Ectodermal cell (in vitro differentiated cells): ENCODE results near the gene OSBPL5.

Source experiments
- H3K27ac ChIP-seq: 2 replicates; pipeline ENCODE4 v1.7.0; 2013; ENCODE audit warnings: mild to moderate bottlenecking, low read depth, low read length; ENCODE audit not compliant: insufficient read depth, poor library complexity, severe bottlenecking
- H3K27me3 ChIP-seq: 2 replicates; pipeline ENCODE4 v1.7.0; 2013; ENCODE audit warnings: mild to moderate bottlenecking, low read length; ENCODE audit not compliant: insufficient read depth, control insufficient read depth, poor library complexity, severe bottlenecking
- H3K36me3 ChIP-seq: one replicate; pipeline ENCODE4 v1.7.0; 2013; ENCODE audit warnings: low read length; ENCODE audit not compliant: control insufficient read depth, insufficient read depth
- H3K4me1 ChIP-seq: one replicate; pipeline ENCODE4 v1.7.0; 2013; ENCODE audit warnings: low read length; ENCODE audit not compliant: control insufficient read depth, insufficient read depth
- H3K4me3 ChIP-seq: 2 replicates; pipeline ENCODE4 v1.7.0; 2013; ENCODE audit warnings: low read depth, low read length, control low read depth; ENCODE audit not compliant: insufficient read depth
- H3K9me3 ChIP-seq: 2 replicates; pipeline ENCODE4 v1.7.0; 2013; ENCODE audit warnings: mild to moderate bottlenecking, low read length, moderate library complexity; ENCODE audit not compliant: control insufficient read depth
- WGBS, 2 experiments: methylation state at CpG; one replicate each; pipeline ENCODE4 v1.1.7; 2013; ENCODE audit warnings: missing lambda C conversion rate in 2 of 2; 5-methylcytosine and 5-hydroxymethylcytosine counted together

The OSBPL5 gene

GRCh38 chr11:3148990-3149851 is 15.9 kb downstream of the OSBPL5 start:
- no peaks in the 10 kb centered on the region for H3K9me3 ChIP-seq
- H3K36me3 ChIP-seq: no peaks in the 10 kb centered on the region
- no peak overlapping the region for H3K4me3 ChIP-seq
- no peak overlapping the region for H3K27ac ChIP-seq
- no peaks in the 10 kb centered on the region for H3K27me3 ChIP-seq
- 92 to 93% methylated on average over 24 of the region's 24 CpGs for WGBS, 2 experiments
- peaks cover 18% of the 10 kb centered on the region for H3K4me1 ChIP-seq

- H3K27me3 ChIP-seq: no peaks in the 10 kb centered on the region
- no peak overlapping the region for H3K27ac ChIP-seq
- 92 to 93% methylated on average over 19 of the region's 19 CpGs for WGBS, 2 experiments
Observed at GRCh38 chr11:3148255-3148989, 16.7 kb downstream of the OSBPL5 start.

GRCh38 chr11:3147626-3148025 is 17.5 kb downstream of the OSBPL5 start:
- Histone ChIP-seq H3K4me1 (peaks cover 7% of the 10 kb centered on the region), H3K9me3 (no peaks in the 10 kb centered on the region), H3K27ac (no peak overlapping the region), H3K36me3 (no peaks in the 10 kb centered on the region), H3K4me3 (no peak overlapping the region), H3K27me3 (no peaks in the 10 kb centered on the region)
- 96 to 97% methylated on average over 21 of the region's 21 CpGs for WGBS, 2 experiments

More at GRCh38 chr11:3148255-3148989, 16.7 kb downstream of the OSBPL5 start:
- Histone ChIP-seq H3K36me3 (no peaks in the 10 kb centered on the region), H3K4me3 (no peak overlapping the region), H3K9me3 (no peaks in the 10 kb centered on the region), H3K4me1 (peaks cover 10% of the 10 kb centered on the region)

DNA sequence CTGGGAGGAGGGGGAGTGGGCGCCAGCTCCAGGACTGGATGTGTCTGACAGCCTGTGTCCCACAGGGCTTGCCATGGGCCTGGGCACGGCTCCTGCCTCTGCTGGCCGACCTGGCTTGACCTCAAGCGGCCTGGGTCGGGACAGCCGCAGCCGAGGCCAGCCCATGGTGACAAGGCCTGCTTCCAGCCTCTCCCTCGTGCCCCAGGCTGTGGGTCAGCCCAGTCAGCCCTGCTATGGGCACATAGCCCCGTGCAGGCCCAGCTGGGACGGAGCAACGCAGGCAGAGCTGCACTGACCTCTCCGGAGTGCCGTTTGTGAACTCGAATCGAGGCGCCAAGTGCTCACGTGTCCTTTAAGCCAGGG is 17.9 kb downstream of the OSBPL5 start:
- no peaks in the 10 kb centered on the region for H3K27me3 ChIP-seq
- H3K4me1 ChIP-seq: peaks cover 7% of the 10 kb centered on the region
- no peak overlapping the region for H3K4me3 ChIP-seq
- H3K9me3 ChIP-seq: no peaks in the 10 kb centered on the region
- no peaks in the 10 kb centered on the region for H3K36me3 ChIP-seq
- 86 to 87% methylated on average over 17 of the region's 17 CpGs for WGBS, 2 experiments
- no peak overlapping the region for H3K27ac ChIP-seq

GRCh38 chr11:3146612-3147256 is 18.4 kb downstream of the OSBPL5 start:
- WGBS, 2 experiments: 89 to 91% methylated on average over 22 of the region's 22 CpGs
- H3K9me3 ChIP-seq: no peaks in the 10 kb centered on the region
- H3K4me3 ChIP-seq: no peak overlapping the region
- H3K4me1 ChIP-seq: peaks cover 7% of the 10 kb centered on the region
- no peak overlapping the region for H3K27ac ChIP-seq
- no peaks in the 10 kb centered on the region for H3K36me3 ChIP-seq
- H3K27me3 ChIP-seq: no peaks in the 10 kb centered on the region

GRCh38 chr11:3145206-3145520 is 19.9 kb downstream of the OSBPL5 start:
- Histone ChIP-seq H3K9me3 (no peaks in the 10 kb centered on the region), H3K36me3 (no peaks in the 10 kb centered on the region), H3K4me3 (no peak overlapping the region), H3K27me3 (no peaks in the 10 kb centered on the region), H3K4me1 (peaks cover 7% of the 10 kb centered on the region), H3K27ac (no peak overlapping the region)
- 78 to 80% methylated on average over 6 of the region's 6 CpGs for WGBS, 2 experiments

DNA sequence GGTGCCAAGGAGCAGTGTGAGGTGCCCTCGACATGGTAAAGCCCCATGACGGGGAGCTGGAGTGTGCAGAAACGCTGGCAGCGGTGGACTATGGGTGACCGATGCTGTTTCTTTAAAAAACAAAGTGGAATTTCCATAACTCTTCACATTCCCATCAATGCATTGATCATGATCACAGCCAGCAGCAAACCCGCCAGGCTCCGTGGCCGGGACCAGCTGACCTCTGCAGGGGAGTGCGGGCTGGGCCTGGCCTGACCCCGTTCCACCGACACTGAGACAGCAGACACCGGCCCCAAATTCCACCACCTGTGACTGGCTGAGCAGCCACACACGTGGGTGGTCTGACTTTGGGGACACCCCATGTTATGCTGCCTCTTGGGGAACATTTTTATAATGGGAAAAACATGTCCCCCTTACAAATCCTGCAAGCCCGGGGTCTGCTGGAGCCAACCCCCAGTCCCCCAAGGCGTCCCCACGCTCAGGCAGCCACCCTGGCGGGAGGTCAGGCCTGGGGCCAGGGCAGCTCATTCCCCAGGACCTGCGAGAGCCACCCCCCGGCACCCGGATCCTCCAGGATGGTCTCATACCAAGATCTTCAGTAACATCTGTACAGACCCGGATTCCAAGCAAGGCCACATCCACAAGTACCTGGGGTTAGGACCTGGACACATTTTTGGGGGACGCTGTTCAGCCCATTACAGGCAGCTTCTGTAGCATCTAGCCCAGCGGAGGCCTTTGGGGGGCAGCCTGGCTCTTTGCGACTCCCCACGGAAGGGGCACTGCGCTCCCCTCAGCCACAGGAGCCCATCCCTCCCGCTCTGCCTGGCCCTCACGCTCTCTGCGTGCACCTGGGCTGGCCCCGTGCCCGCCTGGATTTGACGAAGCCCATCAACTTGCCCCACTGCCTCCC is 20.6 kb downstream of the OSBPL5 start:
- Histone ChIP-seq H3K36me3 (no peaks in the 10 kb centered on the region), H3K9me3 (no peaks in the 10 kb centered on the region), H3K4me1 (peaks cover 10% of the 10 kb centered on the region), H3K27ac (no peak overlapping the region), H3K27me3 (no peaks in the 10 kb centered on the region), H3K4me3 (no peak overlapping the region)
- 84 to 86% methylated on average over 32 of the region's 32 CpGs for WGBS, 2 experiments

GRCh38 chr11:3143136-3143880 is 21.8 kb downstream of the OSBPL5 start:
- Histone ChIP-seq H3K9me3 (no peaks in the 10 kb centered on the region), H3K4me1 (peaks cover 21% of the 10 kb centered on the region), H3K4me3 (no peak overlapping the region), H3K27me3 (no peaks in the 10 kb centered on the region), H3K27ac (no peak overlapping the region), H3K36me3 (no peaks in the 10 kb centered on the region)
- 92 to 93% methylated on average over 38 of the region's 38 CpGs for WGBS, 2 experiments

GRCh38 chr11:3140291-3140603 is 24.9 kb downstream of the OSBPL5 start:
- 92 to 97% methylated on average over 4 of the region's 4 CpGs for WGBS, 2 experiments

More at GRCh38 chr11:3140291-3140603, 24.9 kb downstream of the OSBPL5 start:
- no peaks in the 10 kb centered on the region for H3K36me3 ChIP-seq
- H3K4me1 ChIP-seq: peaks cover 36% of the 10 kb centered on the region
- no peaks in the 10 kb centered on the region for H3K9me3 ChIP-seq
- no peaks in the 10 kb centered on the region for H3K27me3 ChIP-seq
- H3K27ac ChIP-seq: no peak overlapping the region
- no peak overlapping the region for H3K4me3 ChIP-seq
